GM12864 (cell line): Measurements from ENCODE around the gene CAMK2A.

Experiments
- DNase-seq: peaks from one replicate; pipeline ENCODE4 v3.0.0-alpha.2; 2011; ENCODE audit warnings: low read depth
- H3K4me3 ChIP-seq: 2 replicates; pipeline ENCODE4 v1.5.1; 2011; ENCODE audit warnings: mild to moderate bottlenecking, low read depth, low read length, control low read depth
- CTCF ChIP-seq: IDR thresholded peaks from 2 replicates; pipeline ENCODE4 v1.5.1; 2011; ENCODE audit warnings: low read depth, mild to moderate bottlenecking, moderate library complexity, low read length, control low read depth, inconsistent platforms; ENCODE audit errors: missing control alignments

CAMK2A gene

GRCh38 chr5:150184006-150184405, 105.6 kb downstream of the CAMK2A start:
- TF ChIP-seq CTCF = no peak
- DNase-seq = no peak
- H3K4me3 ChIP-seq = no peak overlapping the region

GRCh38 chr5:150183436-150183835, 106.1 kb downstream of the CAMK2A start:
- TF ChIP-seq CTCF = no peak
- no peak overlapping the region for H3K4me3 ChIP-seq
- DNase-seq = no peak

- TF ChIP-seq CTCF = no peak
- no peak for DNase-seq
- H3K4me3 ChIP-seq = no peak overlapping the region
Measured at GRCh38 chr5:150182774-150183173, 106.8 kb downstream of the CAMK2A start.

- H3K4me3 ChIP-seq = no peak overlapping the region
- no peak for TF ChIP-seq CTCF
- no peak for DNase-seq
Measured at GRCh38 chr5:150181766-150182545, 107.6 kb downstream of the CAMK2A start.

GRCh38 chr5:150181027-150181426, 108.5 kb downstream of the CAMK2A start:
- TF ChIP-seq CTCF = no peak
- H3K4me3 ChIP-seq = no peak overlapping the region
- no peak for DNase-seq

GRCh38 chr5:150180241-150181026, 109.1 kb downstream of the CAMK2A start:
- H3K4me3 ChIP-seq = no peak overlapping the region
- no peak for TF ChIP-seq CTCF
- no peak for DNase-seq
